Testis (tissue), 2 donors: Measurements from ENCODE around the gene HERPUD1.

Experiments used
- CTCF ChIP-seq, 3 experiments: fragments of 450-650 bp in 2 of 3; fragments of 200-600 bp in 1 of 3; sonication (generic) in 1 of 3; IDR thresholded peaks; one replicate each; pipeline ENCODE4 v1.5.1; 2016 to 2019; ENCODE audit warnings: antibody characterized with exemption in 3 of 3, mild to moderate bottlenecking in 2 of 3, moderate library complexity in 1 of 3
- POLR2A ChIP-seq: fragments of 450-650 bp; IDR thresholded peaks from one replicate; pipeline ENCODE4 v1.6.1; 2017; ENCODE audit warnings: antibody characterized with exemption, mild to moderate bottlenecking, moderate library complexity

- TF ChIP-seq CTCF (IDR thresholded peaks at IDR 0.05) (no peak), POLR2A (no peak)
Measured at GRCh38 chr16:56896244-56896643, 35.7 kb upstream of the HERPUD1 start.
